Hepatocyte (in vitro differentiated cells): ENCODE results near the gene COL15A1.

Experiments
- CTCF ChIP-seq: fragments of 200-600 bp; sonication (generic); IDR thresholded peaks from 2 replicates; pipeline ENCODE4 v1.5.1; 2016; ENCODE audit warnings: antibody characterized with exemption, mild to moderate bottlenecking; ENCODE audit not compliant: poor library complexity
- EZH2 ChIP-seq: fragments of 200-600 bp; sonication (generic); IDR thresholded peaks from 2 replicates; pipeline ENCODE4 v1.6.1; 2016; ENCODE audit warnings: antibody characterized with exemption, mild to moderate bottlenecking, borderline replicate concordance

GRCh38 chr9:99046542-99047071 is 102.9 kb downstream of the COL15A1 start:
- TF ChIP-seq CTCF (no peak), EZH2 (no peak)
